ENCODE data around the gene MITF. TPM values are rescaled to one million over a fixed set of nuclear protein-coding genes. Genes with fewer than 3 reads are reported as not detected.

The MITF gene
- total RNA-seq, 1 donor from 2014 or later: 5.7 TPM

DNA sequence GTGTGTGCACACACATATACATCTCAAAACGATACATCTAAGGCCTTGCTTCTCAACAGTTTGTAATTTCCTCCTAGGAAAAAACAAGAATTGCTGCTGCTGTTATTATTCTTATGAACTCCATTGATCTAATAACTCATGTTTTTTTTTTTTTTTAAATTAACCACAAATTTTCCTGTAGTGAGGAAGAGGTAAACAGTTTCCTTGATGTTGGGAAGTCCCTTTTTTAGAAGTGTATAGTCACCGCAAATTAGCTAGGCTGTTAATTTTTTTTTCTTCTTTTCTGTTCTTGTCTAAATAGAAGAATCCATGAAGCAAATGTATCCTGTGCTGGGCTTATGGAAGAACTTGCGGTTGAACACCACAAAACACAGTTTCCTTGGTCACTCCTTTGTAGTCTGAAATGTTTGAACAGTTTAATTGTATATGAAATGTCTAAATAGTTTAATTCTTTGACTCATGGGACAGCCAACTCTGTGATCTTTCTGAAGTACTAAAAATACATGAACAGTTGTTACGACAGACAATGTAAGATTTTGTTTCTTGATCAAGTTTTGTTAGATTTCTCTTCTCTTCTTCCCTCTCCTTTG lies 64.5 kb downstream of the MITF start:
- no peaks in the 10 kb centered on the region for H3K27me3 Mint-ChIP-seq (ENCODE audit: low read depth)
- no peak for DNase-seq (ENCODE audit: low spot score)
- H3K4me1 Mint-ChIP-seq (ENCODE audit: low read depth): peaks cover 17% of the 10 kb centered on the region
- H3K36me3 Mint-ChIP-seq (ENCODE audit: low read depth): peaks cover 2% of the 10 kb centered on the region
- no peak overlapping the region for H3K4me3 Mint-ChIP-seq (ENCODE audit: unreplicated experiment)
- no peak overlapping the region for H3K27ac Mint-ChIP-seq (ENCODE audit: unreplicated experiment)
- H3K9me3 Mint-ChIP-seq (ENCODE audit: low read depth): peaks cover 7% of the 10 kb centered on the region
- TF ChIP-seq, protein P1, sequence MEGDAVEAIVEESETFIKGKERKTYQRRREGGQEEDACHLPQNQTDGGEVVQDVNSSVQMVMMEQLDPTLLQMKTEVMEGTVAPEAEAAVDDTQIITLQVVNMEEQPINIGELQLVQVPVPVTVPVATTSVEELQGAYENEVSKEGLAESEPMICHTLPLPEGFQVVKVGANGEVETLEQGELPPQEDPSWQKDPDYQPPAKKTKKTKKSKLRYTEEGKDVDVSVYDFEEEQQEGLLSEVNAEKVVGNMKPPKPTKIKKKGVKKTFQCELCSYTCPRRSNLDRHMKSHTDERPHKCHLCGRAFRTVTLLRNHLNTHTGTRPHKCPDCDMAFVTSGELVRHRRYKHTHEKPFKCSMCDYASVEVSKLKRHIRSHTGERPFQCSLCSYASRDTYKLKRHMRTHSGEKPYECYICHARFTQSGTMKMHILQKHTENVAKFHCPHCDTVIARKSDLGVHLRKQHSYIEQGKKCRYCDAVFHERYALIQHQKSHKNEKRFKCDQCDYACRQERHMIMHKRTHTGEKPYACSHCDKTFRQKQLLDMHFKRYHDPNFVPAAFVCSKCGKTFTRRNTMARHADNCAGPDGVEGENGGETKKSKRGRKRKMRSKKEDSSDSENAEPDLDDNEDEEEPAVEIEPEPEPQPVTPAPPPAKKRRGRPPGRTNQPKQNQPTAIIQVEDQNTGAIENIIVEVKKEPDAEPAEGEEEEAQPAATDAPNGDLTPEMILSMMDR (IDR thresholded peaks at IDR 0.05): no peak

- TF ChIP-seq, protein P1 (IDR thresholded peaks at IDR 0.05): no peak
- Mint-ChIP-seq H3K4me3 (ENCODE audit: unreplicated experiment) (no peak overlapping the region), H3K36me3 (ENCODE audit: low read depth) (peaks cover 2% of the 10 kb centered on the region), H3K4me1 (ENCODE audit: low read depth) (peaks cover 17% of the 10 kb centered on the region), H3K27ac (ENCODE audit: unreplicated experiment) (no peak overlapping the region), H3K9me3 (ENCODE audit: low read depth) (peaks cover 3% of the 10 kb centered on the region), H3K27me3 (ENCODE audit: low read depth) (no peaks in the 10 kb centered on the region)
- DNase-seq (ENCODE audit: low spot score): no peak
Measured at GRCh38 chr3:69805491-69805890, 66.2 kb downstream of the MITF start.

DNA sequence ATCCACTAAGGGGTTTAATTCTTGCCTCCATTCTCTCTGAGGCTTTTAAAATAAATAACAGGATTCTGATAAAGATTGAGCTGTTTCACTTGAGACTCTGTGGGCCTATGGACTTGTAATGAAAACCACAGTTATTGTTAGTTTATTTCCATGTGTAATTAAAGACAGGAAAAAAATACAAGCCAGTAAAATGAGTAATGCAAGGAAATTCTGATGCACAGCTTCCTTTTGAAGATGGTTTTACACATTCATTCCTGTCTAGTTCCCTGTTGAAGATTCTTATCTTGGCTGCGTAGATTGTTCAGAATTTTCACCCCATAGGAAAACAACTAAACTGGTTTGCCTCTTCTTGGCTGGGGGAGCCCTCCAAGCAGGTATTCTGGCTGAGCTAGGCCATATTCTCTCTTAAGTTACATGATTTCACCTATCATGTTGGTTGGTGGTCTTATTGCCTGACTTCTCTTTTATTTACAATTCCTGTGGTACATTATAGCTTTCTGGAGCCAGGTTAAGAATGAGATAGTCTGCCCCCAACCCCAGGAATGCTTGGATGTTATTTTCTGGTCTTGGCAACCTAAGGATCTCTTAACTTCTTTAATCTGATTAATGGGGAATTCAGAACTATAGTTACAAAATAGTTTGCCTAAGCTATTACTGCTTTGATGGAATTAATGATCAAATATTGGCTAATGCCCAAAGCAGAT lies 67.6 kb downstream of the MITF start:
- Mint-ChIP-seq H3K9me3 (ENCODE audit: low read depth) (peaks cover 3% of the 10 kb centered on the region), H3K4me3 (ENCODE audit: unreplicated experiment) (no peak overlapping the region), H3K27ac (ENCODE audit: unreplicated experiment) (no peak overlapping the region), H3K36me3 (ENCODE audit: low read depth) (peaks cover 2% of the 10 kb centered on the region), H3K4me1 (ENCODE audit: low read depth) (peaks cover 17% of the 10 kb centered on the region), H3K27me3 (ENCODE audit: low read depth) (no peaks in the 10 kb centered on the region)
- TF ChIP-seq, protein P1 (IDR thresholded peaks at IDR 0.05): no peak
- no peak for DNase-seq (ENCODE audit: low spot score)

DNA sequence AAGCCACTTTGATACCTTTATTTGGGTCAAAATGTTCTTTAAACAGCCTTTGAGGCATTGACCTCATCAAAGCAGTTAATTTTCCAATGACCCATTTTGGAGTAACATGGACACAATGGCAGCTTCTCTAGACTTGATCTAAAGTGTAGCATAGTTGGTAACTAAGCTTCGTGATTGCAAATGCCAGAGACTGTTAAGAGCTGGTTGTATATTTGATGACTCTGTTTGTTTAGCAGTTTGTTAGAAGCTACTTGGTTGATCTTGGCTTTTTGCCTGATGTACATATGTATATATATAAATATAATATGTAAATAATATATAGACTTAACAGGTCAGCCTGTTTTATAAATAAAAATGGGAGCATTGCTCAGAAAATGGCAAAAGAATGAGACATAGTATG lies 68.4 kb downstream of the MITF start:
- no peak for DNase-seq (ENCODE audit: low spot score)
- Mint-ChIP-seq H3K4me3 (ENCODE audit: unreplicated experiment) (no peak overlapping the region), H3K9me3 (ENCODE audit: low read depth) (peaks cover 3% of the 10 kb centered on the region), H3K4me1 (ENCODE audit: low read depth) (peaks cover 21% of the 10 kb centered on the region), H3K27me3 (ENCODE audit: low read depth) (no peaks in the 10 kb centered on the region), H3K27ac (ENCODE audit: unreplicated experiment) (no peak overlapping the region), H3K36me3 (ENCODE audit: low read depth) (peaks cover 2% of the 10 kb centered on the region)
- TF ChIP-seq, protein P1 (IDR thresholded peaks at IDR 0.05): no peak

DNA sequence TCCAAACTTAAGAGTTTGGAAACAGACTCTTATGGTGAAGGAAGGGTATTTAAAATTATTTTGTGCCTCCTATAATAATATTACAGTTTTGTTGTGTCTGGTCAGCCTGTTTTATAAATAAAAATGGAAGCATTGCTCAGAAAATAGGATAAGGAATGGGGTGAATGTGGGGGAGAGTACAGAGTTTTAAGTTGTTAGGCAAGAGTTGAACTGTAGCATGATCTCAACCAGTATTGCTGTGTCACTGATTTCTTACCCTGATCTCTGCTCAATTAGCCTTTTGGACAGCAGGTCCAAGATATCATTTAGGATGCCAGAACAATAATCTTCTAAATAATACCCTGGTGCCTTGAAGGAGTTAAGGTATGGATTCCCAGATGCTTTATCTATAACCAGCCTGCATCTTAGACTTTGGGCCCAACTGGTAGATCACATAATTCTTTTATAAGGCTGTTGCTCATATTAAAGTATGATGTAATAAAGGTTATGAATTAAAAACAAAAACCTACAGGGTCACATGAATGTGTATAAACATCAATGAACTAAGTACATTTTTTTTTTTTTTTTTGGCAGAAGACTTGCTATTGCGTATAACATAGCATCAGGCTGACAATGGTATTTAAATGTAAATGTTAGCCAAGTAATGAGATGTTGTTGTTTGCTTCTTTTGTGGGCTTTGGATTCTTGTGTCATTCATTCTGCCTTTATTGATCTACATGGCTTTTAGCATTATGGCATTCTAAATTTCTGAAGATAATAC lies 70.0 kb downstream of the MITF start:
- H3K9me3 Mint-ChIP-seq (ENCODE audit: low read depth): peaks cover 3% of the 10 kb centered on the region
- no peak for DNase-seq (ENCODE audit: low spot score)
- peaks cover 2% of the 10 kb centered on the region for H3K36me3 Mint-ChIP-seq (ENCODE audit: low read depth)
- H3K4me1 Mint-ChIP-seq (ENCODE audit: low read depth): peaks cover 14% of the 10 kb centered on the region
- H3K27ac Mint-ChIP-seq (ENCODE audit: unreplicated experiment): no peak overlapping the region
- no peaks in the 10 kb centered on the region for H3K27me3 Mint-ChIP-seq (ENCODE audit: low read depth)
- TF ChIP-seq, protein P1 (IDR thresholded peaks at IDR 0.05): no peak
- H3K4me3 Mint-ChIP-seq (ENCODE audit: unreplicated experiment): no peak overlapping the region
